SK-N-MC (cell line): ENCODE data around the gene ST6GALNAC3.

Experiments
- EZH2 ChIP-seq: fragments of 200-600 bp; sonication (generic); IDR thresholded peaks from one replicate; pipeline ENCODE4 v1.6.1; 2017; ENCODE audit warnings: antibody characterized with exemption
- FOXP2 ChIP-seq: optimal IDR thresholded peaks from 2 replicates; pipeline ENCODE3; 2011; ENCODE audit warnings: mild to moderate bottlenecking, moderate library complexity; ENCODE audit not compliant: insufficient read depth; ENCODE audit errors: extremely low read length, control extremely low read depth

DNA sequence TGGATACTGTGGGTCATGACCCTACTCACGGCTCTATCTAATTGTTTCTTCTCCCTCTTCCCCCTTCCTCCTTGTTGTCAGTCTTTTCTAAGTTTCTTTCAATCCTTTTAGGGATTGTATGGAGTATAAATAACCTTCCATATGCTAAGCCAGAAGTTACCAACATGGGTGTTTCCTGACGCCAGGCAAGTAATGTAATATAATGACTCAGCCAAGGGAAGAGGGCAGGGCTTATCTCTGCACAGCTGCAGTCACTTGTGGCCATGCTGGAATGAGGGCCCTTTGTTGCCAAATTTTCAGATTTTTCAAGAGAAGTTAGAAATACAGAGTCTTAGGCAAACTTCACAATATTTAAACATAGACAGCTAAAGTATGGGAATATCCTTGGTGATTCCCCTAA lies 194.6 kb downstream of the ST6GALNAC3 start:
- TF ChIP-seq FOXP2 (no peak), EZH2 (no peak)
